HepG2 (cell line): ENCODE data around the gene NRDC. TPM values are rescaled to one million over a fixed set of nuclear protein-coding genes. Genes with fewer than 3 reads are reported as not detected.

ENCODE experiments used
- ATAC-seq: fragments of 200-7000 bp; cut with Tn5 transposase; 3 replicates; pipeline ENCODE4 v1.9.1; 2020; ENCODE audit warnings: mild to moderate bottlenecking, moderate library complexity
- BruUV-seq: library from RNA; stranded (reverse); fragments of 400-500 nt; replicated peaks from 2 replicates; lab custom pipeline; 2021; lab: Mats Ljungman, UMichigan
- CTCF ChIA-PET: fragments of 300-600 bp; formaldehyde crosslinking; extraction: SDS; loops from one replicate; lab custom pipeline; 2021; ENCODE audit warnings: low total read pairs, inconsistent platforms, low intra/inter-chr PET ratio; lab: Yijun Ruan, JAX
- POLR2A ChIA-PET: fragments of 350-600 bp; sonication (Branson Sonifier 250); formaldehyde crosslinking; loops from one replicate; lab custom pipeline; 2020; ENCODE audit warnings: antibody characterized with exemption, inconsistent platforms; lab: Yijun Ruan, JAX
- DNase-seq: peaks from one replicate; pipeline ENCODE4 v3.0.0-alpha.2; 2015; ENCODE audit warnings: low spot score
- FAIRE-seq: peaks from 3 replicates; lab custom pipeline; 2011; peaks lifted over from hg19 to GRCh38; lab: Jason Lieb, UNC
- H2AFZ ChIP-seq: one replicate; pipeline ENCODE4 v1.6.1; 2011; ENCODE audit warnings: low read length, inconsistent platforms
- H3K27ac ChIP-seq: fragments of 300-600 bp; 3 replicates; pipeline ENCODE4 v1.8.0; 2011; ENCODE audit warnings: mixed run types, mild to moderate bottlenecking, mixed read lengths, low read length, inconsistent platforms; ENCODE audit not compliant: insufficient read depth; ENCODE audit errors: extremely low read length
- H3K27me3 ChIP-seq, 2 experiments: fragments of 200-600 bp in 1 of 2; 2 replicates in 1 of 2; 3 replicates in 1 of 2; pipeline versions ENCODE4 v1.6.0 to v1.8.0; 2011; ENCODE audit warnings: low read length in 2 of 2, mild to moderate bottlenecking in 2 of 2, moderate library complexity in 2 of 2, inconsistent platforms in 1 of 2; ENCODE audit not compliant: insufficient read depth in 2 of 2, control insufficient read depth in 1 of 2
- H3K36me3 ChIP-seq, 2 experiments: fragments of 200-600 bp in 1 of 2; replicated peaks in 1 of 2; 2 replicates in 1 of 2; 3 replicates in 1 of 2; pipeline versions ENCODE4 v1.5.1 to v1.8.0; 2011; ENCODE audit warnings: low read length in 2 of 2, inconsistent platforms in 1 of 2; ENCODE audit not compliant: insufficient read depth in 2 of 2, control insufficient read depth in 1 of 2
- H3K4me1 ChIP-seq: 2 replicates; pipeline ENCODE4 v1.5.1; 2012; ENCODE audit warnings: low read length, inconsistent platforms; ENCODE audit not compliant: insufficient read depth
- H3K4me2 ChIP-seq: 2 replicates; pipeline ENCODE4 v1.6.0; 2011; ENCODE audit warnings: low read depth, low read length, inconsistent platforms
- H3K4me3 ChIP-seq, 3 experiments: fragments of 200-600 bp in 1 of 3; sonication (generic), shearing (Covaris generic) in 1 of 3; replicated peaks in 1 of 3; 2 replicates each; pipeline ENCODE4 v1.5.1; 2011 to 2016; ENCODE audit warnings: low read length in 3 of 3, inconsistent platforms in 2 of 3, low read depth in 2 of 3, mild to moderate bottlenecking in 2 of 3, control low read depth in 1 of 3, mixed read lengths in 1 of 3; ENCODE audit not compliant: insufficient read depth in 1 of 3
- H3K79me2 ChIP-seq: one replicate; pipeline ENCODE4 v1.6.1; 2011; ENCODE audit warnings: low read length, inconsistent platforms; ENCODE audit not compliant: insufficient read depth
- H3K9ac ChIP-seq: 2 replicates; pipeline ENCODE4 v1.6.0; 2011; ENCODE audit warnings: mild to moderate bottlenecking, low read depth, low read length, inconsistent platforms; ENCODE audit not compliant: insufficient read depth
- H3K9me3 ChIP-seq: 2 replicates; pipeline ENCODE4 v1.5.1; 2012; ENCODE audit warnings: mild to moderate bottlenecking, low read length
- H4K20me1 ChIP-seq: 2 replicates; pipeline ENCODE4 v1.6.0; 2011; ENCODE audit warnings: inconsistent platforms, mild to moderate bottlenecking, low read length, moderate library complexity; ENCODE audit not compliant: insufficient read depth
- ARNT2 ChIP-seq: sonication (generic); formaldehyde crosslinking; IDR thresholded peaks from 2 replicates; pipeline ENCODE4 v1.8.0; 2022; ENCODE audit warnings: mild to moderate bottlenecking, low read depth, missing genetic modification reagents, moderate library complexity
- CCDC6 ChIP-seq: sonication (generic); formaldehyde crosslinking; IDR thresholded peaks from 2 replicates; pipeline ENCODE4 v1.8.1; 2022; ENCODE audit warnings: mild to moderate bottlenecking, missing genetic modification reagents, moderate library complexity
- CREB1 ChIP-seq, 2 experiments: fragments of 450-650 bp in 1 of 2; IDR thresholded peaks; 2 replicates each; pipeline ENCODE4 v1.6.1; 2016 to 2017; ENCODE audit warnings: control low read depth in 1 of 2, mild to moderate bottlenecking in 1 of 2, missing compliant biosample characterization in 1 of 2, missing genetic modification characterization in 1 of 2
- FIP1L1 ChIP-seq: fragments of 200-400 bp; formaldehyde crosslinking; IDR thresholded peaks from 2 replicates; pipeline ENCODE4 v1.6.1; 2018; ENCODE audit warnings: low read depth, mild to moderate bottlenecking, low read length, moderate library complexity, borderline replicate concordance; ENCODE audit not compliant: insufficient read depth
- NCOR1 ChIP-seq: fragments of 200-600 bp; sonication (generic); IDR thresholded peaks from 2 replicates; pipeline ENCODE4 v1.7.0; 2017; ENCODE audit warnings: antibody characterized with exemption, low read length, borderline replicate concordance
- PHB2 ChIP-seq: fragments of 450-650 bp; IDR thresholded peaks from 2 replicates; pipeline ENCODE4 v1.6.1; 2018; ENCODE audit not compliant: partially characterized antibody
- ZNF17 ChIP-seq: sonication (generic); formaldehyde crosslinking; IDR thresholded peaks from 2 replicates; pipeline ENCODE4 v1.5.0; 2020; ENCODE audit warnings: mild to moderate bottlenecking, missing genetic modification reagents
- ZNF20 ChIP-seq: sonication (generic); formaldehyde crosslinking; IDR thresholded peaks from 2 replicates; pipeline ENCODE4 v1.4.0; 2020; ENCODE audit warnings: mild to moderate bottlenecking, moderate library complexity, missing genetic modification reagents
- ZNF777 ChIP-seq: sonication (generic); formaldehyde crosslinking; IDR thresholded peaks from 2 replicates; pipeline ENCODE4 v1.4.0; 2020; ENCODE audit warnings: missing genetic modification reagents
- WGBS: methylation state at CpG from one replicate; pipeline ENCODE4 v1.1.6; 2017; ENCODE audit warnings: low lambda C conversion rate; 5-methylcytosine and 5-hydroxymethylcytosine counted together
- in situ Hi-C: cut with HindIII; loops from 2 replicates; pipeline ENCODE4 v1.10.0; 2017; ENCODE audit warnings: low pct_unique_long_range_greater_than_20kb; ENCODE audit not compliant: extremely low pct_ligation_motif_present
- intact Hi-C: fragments of 100-400 bp; cut with micrococcal nuclease; formaldehyde crosslinking; loops from one replicate; pipeline ENCODE4 v1.10.0; 2022; ENCODE audit not compliant: unreplicated experiment
- polyA plus RNA-seq, 8 experiments: library from polyadenylated mRNA; depleted of rRNA in 3 of 8; stranded (reverse) in 7 of 8; unstranded in 1 of 8; fragments of >200 nt; fragmentation: Illumina TruSeq in 4 of 8; extraction: Trizol in 4 of 8; gene quantifications; 2 replicates each; pipeline versions ENCODE4 v1.2.1 to v1.2.3, GENCODE V29; 2011 to 2016; ENCODE audit warnings: low read depth in 4 of 8, missing spikeins in 1 of 8, mixed read lengths in 1 of 8; ENCODE audit not compliant: insufficient read depth in 1 of 8
- total RNA-seq, 5 experiments: library from RNA; depleted of rRNA; stranded (reverse); fragments of >200 nt; fragmentation: Illumina TruSeq; extraction: Trizol; gene quantifications; 2 replicates each; pipeline ENCODE4 v1.2.3, GENCODE V29; 2016; ENCODE audit warnings: low read depth in 1 of 5
- TF ChIP-seq, protein P1 (sequence below): sonication (generic); formaldehyde crosslinking; IDR thresholded peaks from 2 replicates; pipeline ENCODE4 v1.4.0; 2020; ENCODE audit warnings: missing genetic modification reagents
- TF ChIP-seq, protein P2 (sequence below): fragments of 450-650 bp; IDR thresholded peaks from 2 replicates; pipeline ENCODE4 v1.6.1; 2016

NRDC gene
- total and polyA plus RNA-seq, 2 of the 13 experiments (the other 11 are each of a cell fraction or from before 2014, with no cell fraction given), result 57.6 to 64.9 TPM

DNA sequence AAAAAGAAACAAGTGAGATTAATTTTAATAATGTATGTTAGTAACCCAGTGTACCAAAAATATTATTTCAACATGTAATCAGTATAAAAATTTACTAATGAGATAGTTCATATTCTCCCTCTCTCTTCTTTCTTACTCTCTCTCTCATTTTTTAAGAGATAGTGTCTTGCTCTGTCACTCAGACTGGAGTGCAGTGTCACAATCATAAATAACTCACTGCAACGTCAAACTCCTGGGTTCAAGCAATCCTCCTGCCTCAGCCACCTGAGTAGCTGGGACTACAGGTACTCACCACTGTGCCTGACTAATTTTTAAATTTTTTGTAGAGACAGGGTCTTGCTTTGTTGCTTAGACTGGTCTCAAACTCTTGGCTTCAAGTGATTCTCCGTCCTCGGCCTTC lies 123.9 kb downstream of the NRDC start:
- intact Hi-C loops (no loop called here), in situ Hi-C loops (no loop called here)
- no peak for TF ChIP-seq NCOR1
- TF ChIP-seq ZNF20, result no peak
- TF ChIP-seq ARNT2 (CRISPR knock-in tag), result no peak
- no peak for TF ChIP-seq PHB2
- TF ChIP-seq, protein P1, sequence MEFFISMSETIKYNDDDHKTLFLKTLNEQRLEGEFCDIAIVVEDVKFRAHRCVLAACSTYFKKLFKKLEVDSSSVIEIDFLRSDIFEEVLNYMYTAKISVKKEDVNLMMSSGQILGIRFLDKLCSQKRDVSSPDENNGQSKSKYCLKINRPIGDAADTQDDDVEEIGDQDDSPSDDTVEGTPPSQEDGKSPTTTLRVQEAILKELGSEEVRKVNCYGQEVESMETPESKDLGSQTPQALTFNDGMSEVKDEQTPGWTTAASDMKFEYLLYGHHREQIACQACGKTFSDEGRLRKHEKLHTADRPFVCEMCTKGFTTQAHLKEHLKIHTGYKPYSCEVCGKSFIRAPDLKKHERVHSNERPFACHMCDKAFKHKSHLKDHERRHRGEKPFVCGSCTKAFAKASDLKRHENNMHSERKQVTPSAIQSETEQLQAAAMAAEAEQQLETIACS (CRISPR knock-in tag), result no peak
- no peak for TF ChIP-seq CCDC6 (CRISPR knock-in tag)
- no peak for TF ChIP-seq ZNF17 (CRISPR knock-in tag)
- TF ChIP-seq ZNF777 (CRISPR knock-in tag), result no peak
- TF ChIP-seq FIP1L1, result no peak
- TF ChIP-seq CREB1 (IDR thresholded peaks at IDR 0.05), result no peak
- no peak for TF ChIP-seq CREB1 (CRISPR knock-in tag; IDR thresholded peaks at IDR 0.05)
- TF ChIP-seq, protein P2, sequence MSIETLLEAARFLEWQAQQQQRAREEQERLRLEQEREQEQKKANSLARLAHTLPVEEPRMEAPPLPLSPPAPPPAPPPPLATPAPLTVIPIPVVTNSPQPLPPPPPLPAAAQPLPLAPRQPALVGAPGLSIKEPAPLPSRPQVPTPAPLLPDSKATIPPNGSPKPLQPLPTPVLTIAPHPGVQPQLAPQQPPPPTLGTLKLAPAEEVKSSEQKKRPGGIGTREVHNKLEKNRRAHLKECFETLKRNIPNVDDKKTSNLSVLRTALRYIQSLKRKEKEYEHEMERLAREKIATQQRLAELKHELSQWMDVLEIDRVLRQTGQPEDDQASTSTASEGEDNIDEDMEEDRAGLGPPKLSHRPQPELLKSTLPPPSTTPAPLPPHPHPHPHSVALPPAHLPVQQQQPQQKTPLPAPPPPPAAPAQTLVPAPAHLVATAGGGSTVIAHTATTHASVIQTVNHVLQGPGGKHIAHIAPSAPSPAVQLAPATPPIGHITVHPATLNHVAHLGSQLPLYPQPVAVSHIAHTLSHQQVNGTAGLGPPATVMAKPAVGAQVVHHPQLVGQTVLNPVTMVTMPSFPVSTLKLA, result no peak
- no TSS peak for BruUV-seq
- ChIA-PET CTCF (no interaction called here), POLR2A (no interaction called here)
- DNase-seq, result no peak
- H3K36me3 ChIP-seq, result peaks cover 10 to 48% of the 10 kb centered on the region in 2 experiments
- H3K9me3 ChIP-seq, result no peaks in the 10 kb centered on the region
- H3K79me2 ChIP-seq, result no peaks in the 10 kb centered on the region
- no peak overlapping the region for H3K4me2 ChIP-seq
- 97% methylated on average over 3 of the region's 3 CpGs for WGBS
- no peak for ATAC-seq
- no peaks in the 10 kb centered on the region for H3K27me3 ChIP-seq
- no peak for FAIRE-seq
- H2AFZ ChIP-seq, result no peak overlapping the region
- no peaks in the 10 kb centered on the region for H4K20me1 ChIP-seq
- H3K9ac ChIP-seq, result no peak overlapping the region
- no peak overlapping the region for H3K27ac ChIP-seq
- H3K4me3 ChIP-seq, result no peak overlapping the region
- no peaks in the 10 kb centered on the region for H3K4me1 ChIP-seq
